Heart left ventricle (tissue), 16 donors: ENCODE measurements around the gene NELFB. TPM values are rescaled to one million over a fixed set of nuclear protein-coding genes. Genes with fewer than 3 reads are reported as not detected.

Experiments used
- ATAC-seq, 4 donors: fragments of 200-7000 bp; cut with Tn5 transposase; one replicate each; pipeline ENCODE4 v1.9.1; 2020 to 2022; ENCODE audit warnings: moderate library complexity in 4 of 4, mild to moderate bottlenecking in 3 of 4, moderate number of reproducible peaks in 1 of 4
- DNase-seq, 5 donors: peaks; one replicate each; pipeline ENCODE4 v3.0.0-alpha.2; 2020
- H3K27ac ChIP-seq, 12 donors: fragments of 200-600 bp; sonication (generic) in 4 of 12; one replicate each; pipeline versions ENCODE4 v1.5.0 to v1.8.0; 2016 to 2022; ENCODE audit warnings: mild to moderate bottlenecking in 2 of 12
- H3K27me3 ChIP-seq, 9 donors: fragments of 200-600 bp; sonication (generic) in 2 of 9; one replicate each; pipeline versions ENCODE4 v1.5.1 to v1.8.0; 2016 to 2022; ENCODE audit warnings: mild to moderate bottlenecking in 3 of 9
- H3K36me3 ChIP-seq, 9 donors: fragments of 200-600 bp; sonication (generic) in 2 of 9; one replicate each; pipeline versions ENCODE4 v1.5.0 to v1.8.0; 2018 to 2022; ENCODE audit warnings: mild to moderate bottlenecking in 2 of 9
- H3K4me1 ChIP-seq, 12 donors: fragments of 200-600 bp; sonication (generic) in 4 of 12; one replicate each; pipeline versions ENCODE4 v1.5.0 to v1.8.0; 2016 to 2022; ENCODE audit warnings: mild to moderate bottlenecking in 3 of 12
- H3K4me3 ChIP-seq, 12 donors: fragments of 200-600 bp; sonication (generic) in 4 of 12; one replicate each; pipeline versions ENCODE4 v1.5.0 to v1.8.0; 2017 to 2022; ENCODE audit warnings: mild to moderate bottlenecking in 9 of 12, moderate library complexity in 4 of 12
- H3K9me3 ChIP-seq, 12 donors: fragments of 200-600 bp; sonication (generic) in 4 of 12; one replicate each; pipeline versions ENCODE4 v1.5.0 to v1.8.0; 2016 to 2022; ENCODE audit warnings: mild to moderate bottlenecking in 1 of 12
- CTCF ChIP-seq, 12 donors: fragments of 200-600 bp; sonication (generic) in 4 of 12; IDR thresholded peaks; one replicate each; pipeline versions ENCODE4 v1.5.0 to v1.8.0; 2018 to 2022; ENCODE audit warnings: antibody characterized with exemption in 12 of 12, mild to moderate bottlenecking in 5 of 12
- POLR2A ChIP-seq, 2 donors: fragments of 450-650 bp; IDR thresholded peaks; one replicate each; pipeline ENCODE4 v1.6.1; 2017; ENCODE audit warnings: antibody characterized with exemption in 2 of 2, mild to moderate bottlenecking in 2 of 2, moderate library complexity in 2 of 2
- WGBS, 4 donors: extraction: QIAGEN DNeasy Blood & Tissue Kit in 2 of 4; methylation state at CpG; one replicate each; pipeline versions ENCODE4 v1.1.5 to v1.1.7; 2013 to 2018; 5-methylcytosine and 5-hydroxymethylcytosine counted together
- intact Hi-C, 10 donors: fragments of 100-400 bp; cut with DNase I; formaldehyde crosslinking; loops; one replicate each; pipeline versions ENCODE4 v1.11.1 to v1.14.2; 2022
- polyA plus RNA-seq, 2 donors: library from polyadenylated mRNA; stranded (reverse); fragments of 200-250 nt; gene quantifications; one replicate each; pipeline ENCODE4 v1.2.3, GENCODE V29; 2013
- total RNA-seq, 9 donors: library from RNA; depleted of rRNA in 2 of 9; stranded (reverse); fragments of >200 nt in 2 of 9; fragmentation: NEBNext Ultra II Directional in 3 of 9; extraction: Animal tissue kit (Norgen Biotek cat#: 25700) in 3 of 9; gene quantifications; one replicate each; pipeline versions ENCODE4 v1.1.0 to v1.2.4, GENCODE V29; 2016 to 2023
- donor health status: ischemic (EF 13 %, LVEDD 7.1; RV severe dilation, severe dysfunction).
- donor health status: healthy with polysubstance abuse.
- donor health status: DM: no; HTN: yes; CAD: no.
- donor health status: DM: no; HTN: no; CAD: no.
- donor health status: ischemic (EF 25% LVEDD 6.9; RV normal size, moderate dysfunction).
- donor health status: ischemic (EF 25% LVEDD 5.7; RV mildly dilated, moderate dysfunction).
- donor health status: healthy.
- donor health status: DM: yes; HTN: yes; CAD: no.
- donor health status: ischemic (EF 35%, LVEDD 5.7; RV mildly dilated, moderate dysfunction).
- donor health status: nonischemic (EF 11% LVEDD 7.7; RV severe dilation, severe dysfunction).
- donor health status: DM: yes; HTN: yes; CAD: no.
- donor health status: PGD.
- donor health status: ischemic (EF 29% LVEDD 5.4; RV normal size, mild dysfunction).
- donor health status: nonischemic (EF 23%, LVEDD 6.1; RV moderate dilation, normal function).

The NELFB gene
- total and polyA plus RNA-seq, 11 donors: 31.4 to 77.8 (median 38.1) TPM

- intact Hi-C loops: loop anchor here in 6 of 10 donors (5.0 to 10.0 kb wide), 3 partner anchors 110 to 230 kb away; no protein-coding TSS in a partner anchor
- peak; percentile 41 to 80 (median 45) for ATAC-seq
- H3K4me3 ChIP-seq: peak overlapping the region; percentile 13 to 70 (median 52)
- peak; percentile 83 to 92 (median 87) for DNase-seq
- TF ChIP-seq POLR2A (IDR thresholded peaks at IDR 0.05) (peak in 1 of 2 donors; percentile 38), CTCF (IDR thresholded peaks at IDR 0.05) (no peak)
- peak overlapping the region; percentile 71 to 98 (median 88) for H3K27ac ChIP-seq
- peaks cover 0 to 3% (median 0%) of the 10 kb centered on the region in 12 donors for H3K9me3 ChIP-seq
- peaks cover 0 to 75% (median 29%) of the 10 kb centered on the region in 12 donors for H3K4me1 ChIP-seq
- peaks cover 0 to 75% (median 20%) of the 10 kb centered on the region in 9 donors for H3K27me3 ChIP-seq
- 40 to 57% (median 45%) methylated on average over 18 to 24 of the region's 24 CpGs for whole genome bisulfite sequencing, 4 donors
- H3K36me3 ChIP-seq: peaks cover 0 to 8% (median 0%) of the 10 kb centered on the region in 9 donors
Observed at GRCh38 chr9:137296670-137297664, 41.8 kb downstream of the NELFB start.

GRCh38 chr9:137297966-137298365 is 42.8 kb downstream of the NELFB start:
- peaks cover 0 to 8% (median 0%) of the 10 kb centered on the region in 9 donors for H3K36me3 ChIP-seq
- 61 to 75% (median 68%) methylated on average over 7 of the region's 7 CpGs for WGBS, 4 donors
- intact Hi-C loops: loop anchor here in 6 of 10 donors (5.0 to 10.0 kb wide), 3 partner anchors 109 to 229 kb away; no protein-coding TSS in a partner anchor
- peaks cover 0 to 3% (median 0%) of the 10 kb centered on the region in 12 donors for H3K9me3 ChIP-seq
- DNase-seq (peak in 1 of 5 donors; percentile 30), ATAC-seq (no peak)
- peak overlapping the region in 9 of 12 donors; percentile 62 to 94 (median 76) for H3K4me3 ChIP-seq
- peak overlapping the region; percentile 17 to 98 (median 86) for H3K27ac ChIP-seq
- TF ChIP-seq POLR2A (IDR thresholded peaks at IDR 0.05) (no peak), CTCF (IDR thresholded peaks at IDR 0.05) (no peak)
- H3K4me1 ChIP-seq: peaks cover 0 to 81% (median 34%) of the 10 kb centered on the region in 12 donors
- peaks cover 0 to 72% (median 20%) of the 10 kb centered on the region in 9 donors for H3K27me3 ChIP-seq

GRCh38 chr9:137298401-137299202 is 43.5 kb downstream of the NELFB start:
- DNase-seq: peak; percentile 62 to 76 (median 68)
- peak in 1 of 4 donors; percentile 47 for ATAC-seq
- 49 to 63% (median 59%) methylated on average over 24 of the region's 24 CpGs for WGBS, 4 donors
- Histone ChIP-seq H3K36me3 (peaks cover 0 to 8% (median 0%) of the 10 kb centered on the region in 9 donors), H3K9me3 (peaks cover 0 to 3% (median 0%) of the 10 kb centered on the region in 12 donors), H3K4me3 (peak overlapping the region; percentile 4 to 94 (median 68)), H3K27ac (peak overlapping the region; percentile 17 to 98 (median 86)), H3K27me3 (peaks cover 0 to 69% (median 20%) of the 10 kb centered on the region in 9 donors), H3K4me1 (peaks cover 0 to 87% (median 39%) of the 10 kb centered on the region in 12 donors)
- TF ChIP-seq POLR2A (IDR thresholded peaks at IDR 0.05) (no peak), CTCF (IDR thresholded peaks at IDR 0.05) (no peak)
- intact Hi-C loops: loop anchor here in 6 of 10 donors (5.0 to 10.0 kb wide), 3 partner anchors 109 to 229 kb away; no protein-coding TSS in a partner anchor
